HG02943 (cell line): ENCODE results near the gene CGB2.
A peak's percentile ranks its signal among the peaks of the same experiment; 100 is the strongest.
"Not testable (repeated sequence)": the region's sequence is repeated elsewhere in the genome, so short reads cannot be mapped to it uniquely, and the experiment has no call there.

Experiments used
- ATAC-seq: cut with Tn5 transposase; IDR thresholded peaks from one replicate; pipeline ENCODE4 v1.9.1; 2021; ENCODE audit warnings: mild to moderate bottlenecking, low read depth, moderate library complexity; ENCODE audit not compliant: unreplicated experiment

Gene CGB2

DNA sequence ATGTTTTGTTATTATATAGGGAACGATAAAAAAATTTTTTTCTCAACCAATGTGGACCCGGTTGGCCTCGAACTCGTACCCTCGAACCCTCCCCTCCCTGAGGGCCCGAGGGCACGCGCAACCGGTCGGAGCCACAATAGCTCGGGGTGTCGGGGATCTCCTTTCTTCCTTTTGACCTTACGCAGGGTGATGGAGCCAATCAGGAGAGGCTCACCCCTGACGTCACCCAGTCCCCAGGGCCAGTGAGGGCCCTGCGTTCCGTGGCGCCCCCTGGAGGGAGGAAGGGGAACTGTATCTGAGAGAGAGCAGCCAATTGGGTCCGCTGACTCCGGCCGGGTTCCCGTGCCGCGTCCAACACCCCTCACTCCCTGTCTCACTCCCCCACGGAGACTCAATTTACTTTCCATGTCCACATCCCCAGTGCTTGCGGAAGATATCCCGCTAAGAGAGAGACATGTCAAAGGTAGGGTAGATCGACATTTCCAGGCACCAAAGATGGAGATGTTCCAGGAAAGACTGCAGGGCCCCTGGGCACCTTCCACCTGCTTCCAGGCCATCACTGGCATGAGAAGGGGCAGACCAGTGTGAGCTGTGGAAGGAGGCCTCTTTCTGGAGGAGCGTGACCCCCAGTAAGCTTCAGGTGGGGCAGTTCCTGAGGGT lies at the start of gene CGB2:
TSS of gene CGB2 (plus strand) at position 249 of the 660 bp plus-strand sequence. CDS start at position 455, 206 bp downstream.
- ATAC-seq: not testable (repeated sequence)

DNA sequence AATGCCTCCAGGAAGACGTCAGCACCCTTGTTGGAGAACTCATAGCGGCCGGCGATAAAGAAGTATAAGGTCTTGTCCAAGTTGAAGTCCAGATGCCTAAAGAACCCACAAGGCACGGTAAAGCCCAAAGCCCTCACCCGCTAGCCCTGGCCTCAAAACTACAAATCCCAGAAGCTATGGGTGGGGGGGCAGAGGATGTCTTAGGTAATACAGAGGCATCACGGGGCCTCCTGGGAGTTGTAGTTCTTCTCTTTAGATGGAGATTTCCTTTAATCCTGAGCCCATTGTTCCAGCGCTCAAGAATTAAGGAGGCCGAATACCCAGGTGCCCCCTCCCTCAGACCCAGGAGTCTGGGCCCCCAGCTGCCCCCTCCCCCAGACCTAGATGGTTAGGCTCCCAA lies 49.4 kb upstream of the CGB2 start:
- ATAC-seq: no peak

DNA sequence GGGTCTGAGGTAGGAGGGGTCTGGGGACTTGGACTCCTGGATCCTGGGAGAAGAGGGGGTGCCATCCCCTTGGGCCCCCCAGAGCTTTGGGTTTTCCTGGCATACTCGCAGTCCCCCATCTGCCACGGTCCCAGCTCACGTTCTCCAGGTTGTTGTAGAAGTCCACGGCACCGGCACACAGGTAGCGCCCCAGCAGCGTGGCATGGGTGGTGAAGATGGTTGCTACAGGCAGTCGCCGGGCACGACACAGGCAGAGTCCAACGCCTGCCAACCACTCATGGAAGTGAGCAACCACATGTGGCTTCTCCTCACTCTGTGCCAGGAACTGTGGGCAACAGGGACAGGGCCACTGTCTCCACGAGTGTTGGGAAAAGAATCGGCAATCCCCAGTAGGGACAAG lies 46.0 kb upstream of the CGB2 start:
- no peak for ATAC-seq

DNA sequence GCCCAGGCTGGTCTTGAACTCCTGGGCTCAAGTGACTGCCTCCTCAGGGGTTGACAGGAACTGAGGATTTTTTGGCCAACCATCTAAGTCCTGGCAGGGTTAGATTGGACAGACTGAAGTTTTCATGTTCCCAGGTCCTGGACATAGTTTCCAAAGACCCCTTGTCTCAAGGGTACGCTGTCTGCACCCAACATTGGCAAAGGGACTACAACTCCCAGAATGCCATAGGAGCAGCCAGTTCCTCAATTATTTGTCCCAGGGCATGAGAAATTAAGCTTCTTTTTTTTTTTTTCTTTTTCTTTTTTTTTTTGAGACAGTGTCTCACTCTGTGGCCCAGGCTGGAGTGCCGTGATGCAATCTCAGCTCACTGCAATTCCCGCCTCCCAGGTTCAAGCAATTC lies 45.5 kb upstream of the CGB2 start:
- no peak for ATAC-seq

DNA sequence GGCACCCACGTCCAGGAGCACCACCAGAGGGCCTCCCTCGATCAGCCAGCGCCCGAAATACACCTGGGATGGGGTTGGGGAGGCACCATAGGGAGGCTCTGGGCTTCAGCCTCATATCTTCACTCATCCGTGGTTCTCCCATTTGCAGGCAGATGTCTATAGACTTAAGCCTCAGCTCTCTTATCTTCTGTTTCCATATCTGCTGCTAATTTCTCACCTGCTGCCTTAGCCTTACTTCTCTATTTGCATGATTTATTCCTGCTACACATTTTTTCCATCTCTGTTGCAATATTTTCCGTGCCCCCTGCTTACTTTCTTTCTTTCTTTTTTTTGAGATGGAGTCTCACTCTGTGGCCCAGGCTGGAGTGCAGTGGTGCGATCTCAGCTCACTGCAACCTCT lies 44.4 kb upstream of the CGB2 start:
- no peak for ATAC-seq

DNA sequence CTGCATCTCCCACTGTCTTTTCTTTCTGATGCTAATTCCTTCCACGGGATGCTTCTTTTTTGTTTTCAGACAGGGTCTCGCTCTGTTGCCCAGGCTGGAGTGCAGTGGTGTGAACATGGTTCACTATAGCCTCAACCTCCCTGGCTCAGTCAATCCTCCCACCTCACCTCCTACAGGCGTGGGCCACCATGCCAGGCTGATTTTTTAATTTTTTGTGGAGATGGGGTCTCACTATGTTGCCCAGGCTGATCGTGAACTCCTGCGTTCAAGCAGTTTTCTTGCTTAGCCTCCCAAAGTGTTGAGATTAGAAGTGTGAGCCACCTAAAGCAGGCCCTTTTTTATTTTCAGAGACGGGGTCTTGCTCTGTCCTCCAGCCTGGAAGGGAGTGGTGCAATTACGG lies 43.4 kb upstream of the CGB2 start:
- no peak for ATAC-seq

DNA sequence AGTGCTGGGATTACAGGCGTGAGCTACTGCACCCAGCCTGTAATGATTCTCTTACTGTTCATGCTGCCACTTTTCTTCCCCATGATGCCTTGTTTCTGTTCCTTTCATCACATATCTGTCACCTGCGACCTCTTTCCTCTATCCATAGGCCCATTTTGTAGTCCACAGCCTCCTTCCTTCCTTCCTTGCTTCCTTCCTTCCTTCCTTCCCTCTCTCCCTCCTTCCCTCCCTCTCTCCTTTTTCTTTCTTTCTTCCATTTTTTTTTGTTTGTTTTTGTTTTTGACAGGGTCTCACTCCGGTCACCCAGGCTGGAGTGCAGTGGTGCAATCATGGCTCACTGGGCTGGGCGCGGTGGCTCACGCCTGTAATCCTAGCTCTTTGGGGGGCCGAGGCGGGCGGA lies 42.8 kb upstream of the CGB2 start:
- ATAC-seq: no peak

DNA sequence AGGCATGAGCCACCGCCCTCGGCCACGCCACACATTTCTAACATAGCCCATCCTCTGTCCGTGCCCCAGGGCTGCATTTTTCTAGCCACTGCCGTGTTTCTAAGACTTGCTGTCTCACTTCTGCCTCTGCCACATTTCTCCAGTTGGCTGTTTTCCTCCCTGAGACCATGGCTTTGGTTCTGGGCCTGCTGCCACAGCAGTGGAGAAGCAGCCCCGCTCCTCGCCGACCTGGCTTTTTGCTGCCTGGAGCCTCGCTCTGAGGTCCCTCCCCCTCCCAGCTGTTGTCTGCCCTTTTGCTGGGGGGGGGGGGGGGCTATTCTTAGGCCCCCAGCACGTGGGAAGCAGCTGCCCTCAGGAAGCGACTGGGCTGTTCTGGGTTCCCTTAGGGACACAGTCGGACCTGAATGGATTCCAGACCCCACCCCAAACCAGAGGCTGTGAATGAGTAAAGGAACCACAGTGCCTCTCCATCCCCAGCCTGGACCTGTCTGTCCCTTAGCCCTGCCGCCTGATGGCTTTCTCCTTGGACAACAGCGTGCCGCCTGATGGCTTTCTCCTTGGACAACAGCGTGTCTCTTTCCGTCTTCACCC lies 41.9 kb upstream of the CGB2 start:
- no peak for ATAC-seq

DNA sequence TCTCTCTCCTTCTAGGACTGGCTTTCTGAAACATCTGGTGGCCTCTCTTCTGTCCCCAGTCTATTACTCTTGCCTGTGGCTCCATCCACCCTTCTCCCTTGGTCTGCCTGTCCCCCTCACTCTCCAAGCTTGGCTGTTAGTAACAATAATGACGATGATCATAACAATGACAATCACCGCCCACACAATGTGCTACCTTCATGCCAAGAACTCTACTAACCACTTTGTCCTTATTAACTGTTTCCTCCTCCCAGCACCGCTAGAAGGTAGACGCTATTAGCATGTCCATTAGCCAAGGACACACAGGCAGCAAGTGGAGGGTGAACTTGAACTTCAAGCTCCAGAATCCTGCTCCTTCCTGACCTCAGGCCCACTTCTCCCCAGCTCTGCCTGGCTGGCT lies 41.3 kb upstream of the CGB2 start:
- no peak for ATAC-seq

DNA sequence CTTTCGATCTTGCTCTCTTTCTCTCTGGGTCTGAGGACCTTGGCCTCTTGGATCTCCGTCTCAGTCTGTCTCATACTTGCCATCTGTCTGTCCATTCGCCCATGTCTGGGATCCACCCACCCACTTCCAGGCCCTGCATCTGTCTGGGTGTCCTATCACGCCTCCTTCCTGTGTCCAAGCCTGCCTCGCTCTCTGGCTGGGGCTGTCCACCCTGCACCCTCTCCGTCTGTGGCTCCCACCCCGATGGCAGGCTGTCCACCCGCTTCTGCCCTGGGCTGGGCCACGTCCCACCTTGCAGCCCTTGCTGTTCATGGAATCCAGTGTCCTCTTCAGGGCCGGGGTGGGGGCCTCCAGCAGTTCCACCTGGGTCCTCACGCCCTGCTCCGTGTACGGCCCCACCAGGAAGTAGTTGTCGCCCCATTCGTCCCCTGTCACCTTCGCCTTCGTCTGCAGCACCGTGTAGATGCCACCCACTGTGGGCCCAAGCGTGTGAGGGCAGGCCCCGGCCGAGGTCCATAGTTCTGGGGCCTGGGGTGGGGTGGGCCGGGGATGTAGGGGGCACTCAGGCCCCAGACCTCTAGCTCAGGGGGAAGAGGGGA lies 40.6 kb upstream of the CGB2 start:
- no peak for ATAC-seq

DNA sequence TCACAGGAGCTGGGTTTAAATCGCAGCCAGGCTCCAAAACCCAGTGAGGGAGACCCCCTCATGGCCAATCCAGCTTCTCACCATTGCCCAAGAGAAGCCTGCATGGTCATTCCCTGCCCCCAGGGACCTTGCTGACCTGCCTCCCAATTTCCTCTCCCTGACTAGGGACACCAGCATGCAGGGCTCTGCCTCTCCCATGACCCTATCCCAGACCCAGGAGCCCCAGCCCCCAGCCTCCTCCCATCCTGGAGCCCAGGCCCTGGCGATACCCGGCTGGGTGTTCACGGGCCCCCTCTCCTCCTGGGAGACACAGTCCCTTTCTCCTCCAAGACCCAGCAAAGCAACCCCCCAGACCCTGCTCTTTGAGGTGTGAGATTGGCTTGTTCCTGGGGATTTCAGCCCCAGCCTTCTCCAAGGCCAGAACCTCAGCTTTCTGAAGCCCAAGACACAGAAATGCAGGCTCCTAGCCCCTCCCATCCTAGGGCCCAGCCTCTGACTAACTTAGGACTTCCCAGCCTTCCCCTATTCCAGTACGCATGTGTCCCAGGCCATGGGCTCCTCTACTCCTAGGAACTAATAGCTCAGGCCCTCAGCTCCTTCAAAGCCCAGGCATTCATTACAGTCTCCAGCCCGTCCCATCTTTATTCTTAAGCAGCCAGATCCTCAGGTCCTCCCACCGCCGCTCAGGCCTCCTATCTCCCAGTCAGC lies 39.7 kb upstream of the CGB2 start:
- ATAC-seq: no peak

DNA sequence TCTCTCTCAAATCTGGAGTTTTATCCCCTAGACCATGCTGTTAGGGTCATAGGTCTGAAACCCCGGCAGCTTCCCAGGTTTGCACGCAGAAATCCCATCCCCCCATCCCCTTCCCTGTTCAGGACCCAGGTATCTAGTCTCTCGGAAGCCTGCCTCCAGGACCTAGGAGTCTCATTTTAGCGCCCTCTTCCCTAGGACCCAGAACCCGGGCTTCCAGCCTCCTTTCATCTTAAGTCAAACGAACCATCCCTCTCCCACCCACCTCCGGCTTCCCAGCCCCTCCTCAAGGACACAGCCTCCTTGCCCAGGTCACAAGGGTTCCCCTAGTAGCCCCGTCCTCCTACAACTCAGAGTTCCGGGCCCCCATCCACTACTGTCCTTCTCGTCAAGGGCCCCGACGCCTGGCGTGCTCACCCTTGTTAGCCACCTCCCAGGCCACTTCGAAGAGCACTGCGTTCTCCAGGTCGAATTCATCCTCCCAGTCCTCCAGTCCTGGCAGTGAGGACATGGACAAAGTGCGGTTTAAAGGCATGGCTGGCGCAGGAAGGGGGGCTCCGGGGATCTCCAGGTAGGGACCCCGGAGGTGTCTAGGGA lies 39.0 kb upstream of the CGB2 start:
- peak; percentile 6 for ATAC-seq

DNA sequence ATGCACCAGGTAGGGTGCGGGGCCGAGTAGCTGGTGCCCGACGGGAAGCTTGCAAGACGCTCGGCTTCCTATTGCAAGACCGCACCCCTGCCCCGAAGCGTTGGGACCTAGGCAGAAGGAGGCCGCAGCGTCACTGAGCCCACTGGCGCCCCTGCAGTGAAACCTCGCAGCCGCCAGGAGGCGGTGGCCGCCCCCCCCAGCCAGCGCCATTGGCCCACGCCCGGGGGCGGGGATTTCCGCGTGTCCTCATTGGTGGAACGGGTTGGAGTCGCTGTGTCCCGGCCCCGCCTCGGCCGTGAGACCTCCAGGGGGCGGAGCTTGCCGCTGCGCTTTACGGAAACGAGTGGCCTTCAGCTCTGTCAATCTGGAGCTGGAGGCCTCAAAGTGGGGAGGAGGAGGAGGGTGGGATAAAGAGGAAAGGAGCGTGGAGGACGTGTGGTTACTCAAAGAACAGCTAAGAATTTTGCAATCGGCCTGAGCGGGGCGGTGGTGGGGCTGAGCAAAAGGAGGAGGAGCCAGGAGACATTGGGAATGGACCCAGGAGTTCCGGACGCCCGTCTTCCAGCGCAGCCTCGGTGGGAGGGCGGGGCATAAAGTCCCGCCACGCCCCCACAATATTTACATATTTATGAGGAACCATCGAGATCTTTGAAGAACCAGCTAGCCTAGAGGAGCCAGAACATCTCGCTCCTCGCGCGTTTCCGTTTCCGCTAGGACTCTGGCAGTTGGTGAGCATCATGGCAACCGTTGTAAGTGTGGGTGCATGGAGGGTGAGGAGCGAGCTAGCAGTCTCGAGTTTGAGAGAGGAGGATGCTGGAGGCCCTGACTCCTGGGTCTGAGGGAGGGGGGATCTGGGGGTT lies 38.3 kb upstream of the CGB2 start, which contains the start of the genes GYS1 and RUVBL2:
TSS of gene GYS1 (minus strand) at position 135 of the 860 bp plus-strand sequence. CDS start 197 bp downstream, outside the sequence.
TSS of gene RUVBL2 (plus strand) at position 713 of the 860 bp plus-strand sequence. CDS start at position 738, 25 bp downstream.
- peak; percentile 82 for ATAC-seq

DNA sequence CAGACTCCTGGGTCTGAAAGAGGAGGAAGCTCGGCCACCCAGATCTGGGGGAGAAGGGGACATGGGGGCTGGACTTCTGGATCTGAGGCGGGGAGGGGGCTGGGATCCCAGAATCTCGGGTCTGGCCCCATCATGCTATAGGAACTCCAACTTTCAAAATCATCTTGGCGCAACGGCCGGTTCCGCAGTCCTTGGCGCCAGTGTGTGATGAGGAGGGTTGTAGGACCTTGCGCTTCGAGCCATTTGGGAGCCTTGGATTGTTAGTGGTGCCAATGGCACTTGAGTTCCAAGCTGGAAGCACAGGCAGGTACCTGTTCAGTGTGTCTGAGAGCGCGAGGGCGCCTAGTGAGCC lies 37.7 kb upstream of the CGB2 start:
- ATAC-seq: no peak

DNA sequence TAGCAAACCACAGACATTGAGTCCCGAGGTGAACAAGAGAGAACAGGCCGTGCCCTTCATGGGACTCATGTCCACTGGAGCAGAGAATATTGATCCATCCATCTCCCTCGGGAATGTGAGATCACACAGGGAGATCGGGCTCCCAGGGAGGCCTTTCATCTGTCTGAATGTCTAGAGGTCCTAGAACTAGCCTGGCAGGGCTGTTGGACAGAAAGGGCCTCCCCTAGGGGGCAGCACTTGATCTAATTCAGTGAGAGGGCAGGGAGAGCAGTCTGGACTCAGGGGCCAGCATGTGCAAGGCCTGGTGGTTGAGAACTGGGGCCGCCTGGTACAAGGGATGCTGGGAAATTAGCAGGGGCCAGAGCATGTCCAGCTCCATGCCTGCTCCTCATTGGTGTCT lies 33.7 kb upstream of the CGB2 start:
- ATAC-seq: no peak

DNA sequence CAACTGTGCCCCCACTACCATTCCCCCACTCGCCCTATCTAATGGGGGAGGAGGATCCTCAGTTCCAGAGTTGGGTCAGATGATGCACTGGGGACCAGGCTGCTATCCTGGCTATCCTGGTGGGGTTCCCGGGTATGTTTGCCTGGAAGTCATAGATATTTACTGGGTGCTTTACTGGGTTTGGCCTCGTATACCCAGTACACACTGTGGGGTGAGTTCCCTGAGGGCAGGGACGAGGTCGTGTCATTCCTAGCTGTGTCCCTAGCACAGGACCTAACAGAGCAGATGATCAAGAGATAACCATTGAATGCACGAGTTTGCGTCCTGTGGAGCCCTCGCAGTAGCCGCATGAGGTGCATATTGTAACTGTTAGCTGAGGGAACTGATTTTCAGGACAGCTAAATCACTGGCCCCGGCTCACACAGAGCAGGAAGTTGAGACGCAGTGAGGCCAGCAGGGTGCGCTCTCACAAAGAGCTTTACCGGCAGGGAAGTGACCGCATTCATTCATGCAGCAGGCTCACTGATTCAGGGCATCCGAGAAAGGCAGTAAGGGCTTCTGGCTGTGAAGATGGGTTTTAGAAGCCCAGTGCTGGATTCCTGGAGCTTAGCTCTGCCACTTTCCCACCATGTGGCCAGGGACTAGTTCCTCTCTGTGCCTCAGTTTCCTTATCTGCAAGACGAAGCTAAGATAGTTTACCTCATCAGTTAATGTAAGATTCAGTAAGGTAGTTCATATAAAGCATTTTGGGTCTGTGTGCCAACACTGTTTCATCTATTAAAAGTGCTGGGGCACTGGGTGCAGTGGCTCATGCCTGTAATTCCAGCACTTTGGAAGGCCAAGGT lies 32.0 kb upstream of the CGB2 start:
- ATAC-seq: no peak

DNA sequence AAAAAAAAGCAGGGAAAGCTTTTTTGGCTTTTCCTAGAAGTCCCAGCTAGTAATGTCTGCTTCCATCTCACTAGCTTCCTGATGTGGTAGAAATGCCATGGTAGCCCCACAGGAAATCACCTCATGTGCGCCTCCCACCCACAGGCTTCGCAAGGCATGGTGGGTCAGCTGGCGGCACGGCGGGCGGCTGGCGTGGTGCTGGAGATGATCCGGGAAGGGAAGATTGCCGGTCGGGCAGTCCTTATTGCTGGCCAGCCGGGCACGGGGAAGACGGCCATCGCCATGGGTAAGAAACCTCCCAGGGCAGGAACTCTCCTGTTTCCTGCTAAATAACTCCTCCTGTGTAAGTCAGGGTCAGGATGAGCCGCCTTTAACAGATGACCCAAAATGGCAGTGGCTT lies 27.6 kb upstream of the CGB2 start:
- ATAC-seq: no peak

DNA sequence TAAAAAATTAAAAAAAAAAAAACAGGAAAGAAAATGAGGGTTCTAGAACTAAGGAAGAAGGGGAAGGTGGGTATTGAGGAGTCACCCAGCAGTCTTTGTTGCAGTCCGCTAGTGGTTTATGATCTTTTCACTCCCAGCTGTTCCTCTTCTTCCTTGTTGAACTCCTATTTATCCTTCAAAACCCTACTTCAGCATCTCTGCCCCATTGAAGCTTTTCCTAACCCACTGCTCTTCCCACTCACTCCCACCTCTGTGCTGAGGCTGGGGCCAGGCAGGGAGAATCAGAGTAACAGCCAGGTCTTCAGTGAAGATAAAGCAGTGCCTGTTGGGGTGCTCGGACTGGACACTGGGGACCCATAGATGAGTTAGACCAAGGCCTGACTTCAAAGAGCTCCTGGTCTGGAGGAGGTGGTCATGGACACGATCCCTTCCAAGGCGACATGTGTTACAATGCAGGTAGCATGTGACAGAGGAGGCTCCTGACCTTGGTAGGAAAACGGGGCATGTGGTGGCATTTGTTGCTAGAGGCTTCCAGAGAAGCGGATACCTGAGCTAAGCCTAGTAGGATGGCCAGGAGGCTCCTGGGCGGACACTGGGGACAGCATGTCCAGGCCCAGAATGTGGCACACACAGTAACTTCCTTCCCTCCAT lies 26.6 kb upstream of the CGB2 start:
- no peak for ATAC-seq

DNA sequence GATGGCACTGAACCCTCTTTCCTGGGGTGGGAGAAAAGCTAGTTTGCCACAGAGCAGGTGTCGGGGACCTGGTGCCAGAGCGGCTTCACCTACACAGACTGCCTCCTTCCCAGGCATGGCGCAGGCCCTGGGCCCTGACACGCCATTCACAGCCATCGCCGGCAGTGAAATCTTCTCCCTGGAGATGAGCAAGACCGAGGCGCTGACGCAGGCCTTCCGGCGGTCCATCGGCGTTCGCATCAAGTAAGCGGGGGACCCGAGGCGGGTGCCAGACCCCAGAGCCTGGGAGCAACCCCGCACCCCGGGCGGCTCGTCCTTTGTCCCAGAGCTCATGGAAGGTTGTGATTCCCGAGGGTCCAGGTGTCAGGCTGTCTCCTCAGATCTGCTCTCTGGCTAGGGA lies 24.8 kb upstream of the CGB2 start:
- ATAC-seq: no peak
